ENCODE measurements around the gene LNX2. TPM values are rescaled to one million over a fixed set of nuclear protein-coding genes. Genes with fewer than 3 reads are reported as not detected.
A peak's percentile ranks its signal among the peaks of the same experiment; 100 is the strongest.
"Not testable (repeated sequence)": the region's sequence is repeated elsewhere in the genome, so short reads cannot be mapped to it uniquely, and the experiment has no call there.

Gene LNX2
- total RNA-seq, 1 experiment from 2014 or later, result 9.3 TPM

DNA sequence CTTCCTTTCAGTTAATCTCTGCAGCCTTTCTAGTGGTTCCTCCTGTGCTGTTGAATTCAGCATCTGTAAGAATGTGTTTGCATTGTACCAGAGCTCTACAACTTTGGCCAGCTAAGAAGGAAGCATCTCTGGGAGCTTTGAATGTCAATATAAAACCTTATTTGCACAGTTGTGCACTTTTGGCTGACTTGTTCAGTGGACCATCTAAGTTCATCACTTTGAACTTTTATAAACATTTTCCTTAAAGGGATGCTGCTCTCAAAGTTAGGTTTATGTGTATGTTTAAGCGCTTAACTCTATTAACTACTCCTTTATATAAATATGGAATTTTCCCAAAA, 16.9 kb upstream of the LNX2 start:
- DNase-seq (ENCODE audit: low read depth), result no peak

DNA sequence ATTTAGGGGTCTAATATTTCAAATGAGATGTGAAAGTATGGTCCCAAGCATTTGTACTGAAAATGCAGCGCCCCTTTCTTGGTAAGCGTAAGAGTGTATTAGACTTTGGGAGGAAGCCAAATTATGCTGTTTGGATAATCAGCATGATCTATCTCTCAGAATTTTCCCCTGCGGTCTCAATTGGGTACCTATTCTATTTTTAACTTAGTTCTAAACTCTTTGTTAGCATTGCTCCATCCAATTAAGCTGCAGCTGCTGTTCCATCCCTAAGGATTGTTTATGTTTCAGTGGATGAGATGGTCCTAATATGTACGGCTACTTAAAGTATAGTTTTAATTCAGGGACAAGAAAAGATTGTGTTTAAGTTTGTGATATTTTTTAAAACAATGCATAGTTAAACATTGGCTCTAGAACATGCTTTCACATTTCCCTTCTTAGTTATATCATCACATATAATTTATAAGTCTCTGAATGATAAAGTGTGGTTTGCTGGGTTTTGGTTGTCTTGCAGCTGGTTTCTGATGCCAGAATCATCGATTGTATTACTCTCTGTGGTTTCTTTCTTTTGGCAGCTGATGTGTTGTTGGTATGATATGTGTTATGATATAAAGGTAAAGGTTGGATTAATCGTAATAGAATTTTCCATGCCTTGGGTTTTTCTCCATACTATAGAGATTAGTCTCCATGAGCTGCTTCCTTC, 16.4 kb upstream of the LNX2 start:
- DNase-seq (ENCODE audit: low read depth), result no peak

DNA sequence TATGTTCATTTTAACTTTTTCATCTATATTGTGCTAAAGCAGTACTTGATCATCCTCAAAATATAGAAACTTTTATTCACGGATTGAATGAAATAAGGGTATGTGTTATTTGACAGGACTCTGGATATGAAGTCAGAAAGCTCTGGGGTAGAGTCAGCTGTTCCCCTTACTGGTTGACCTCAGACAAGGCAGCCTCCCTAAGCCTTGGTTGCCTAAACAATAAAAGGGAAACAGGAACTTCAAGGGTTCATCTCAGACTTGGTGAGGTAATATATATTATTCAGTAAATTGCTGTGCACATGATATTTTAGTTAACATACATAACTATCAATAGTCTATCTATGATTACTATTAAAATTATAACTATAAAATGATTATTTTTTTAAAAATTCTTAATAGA, 14.9 kb upstream of the LNX2 start:
- DNase-seq (ENCODE audit: low read depth), result no peak

DNA sequence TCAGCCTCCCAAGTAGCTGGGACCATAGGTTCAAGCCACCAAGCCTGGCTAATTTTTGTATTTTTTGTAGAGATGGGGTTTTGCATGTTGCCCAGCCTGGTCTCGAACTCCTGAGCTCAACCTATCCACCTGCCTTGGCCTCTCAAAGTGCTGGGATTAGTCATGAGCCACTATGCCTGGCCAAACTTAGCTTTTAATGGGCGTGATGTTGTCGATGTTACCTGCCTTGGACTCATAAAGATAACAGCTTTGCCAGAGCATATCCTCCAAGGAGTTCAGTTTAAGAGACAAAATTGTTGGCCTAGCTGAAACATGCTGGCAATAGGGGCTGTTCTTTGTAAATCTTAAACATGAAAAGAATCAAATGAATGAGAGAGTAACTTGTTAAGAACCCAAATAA, 14.5 kb upstream of the LNX2 start:
- no peak for DNase-seq (ENCODE audit: low read depth)

DNA sequence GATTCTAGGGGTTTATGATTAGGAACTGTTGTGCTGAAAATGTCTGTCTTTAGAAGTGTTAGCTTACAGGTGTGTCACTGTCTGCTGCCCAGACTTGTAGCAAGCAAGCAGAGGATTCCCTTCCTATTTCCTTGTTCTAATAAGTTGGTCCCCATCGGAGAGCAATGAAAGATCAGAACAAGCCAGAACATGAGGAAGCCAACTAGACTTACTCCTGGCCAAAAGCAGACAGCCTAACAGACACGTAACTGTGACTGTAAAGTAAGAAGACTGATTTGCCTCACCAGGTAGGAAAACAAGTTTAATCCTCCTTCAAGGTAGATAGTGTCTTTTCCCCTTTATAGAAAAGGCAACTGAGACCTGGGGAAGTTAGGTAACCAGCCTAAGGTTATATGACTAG, 13.9 kb upstream of the LNX2 start:
- no peak for DNase-seq (ENCODE audit: low read depth)

DNA sequence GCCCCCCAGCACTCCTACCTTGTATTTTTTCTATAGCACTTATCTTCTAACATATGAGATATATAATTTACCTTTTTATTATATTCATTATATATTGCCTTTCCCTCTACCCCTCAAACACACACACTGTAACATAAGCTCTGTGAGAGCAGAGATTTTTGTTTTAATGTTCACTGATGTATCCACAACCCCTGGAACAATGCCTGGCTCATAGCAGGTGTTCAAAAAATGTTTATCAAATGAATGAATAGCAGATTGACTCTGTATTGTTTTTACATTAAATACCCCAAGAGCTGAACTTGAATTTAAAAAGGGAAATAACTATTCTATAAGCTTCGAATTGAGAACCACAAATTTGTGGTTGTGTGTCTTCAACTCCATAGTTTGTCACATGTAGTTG, 12.3 kb upstream of the LNX2 start:
- DNase-seq (ENCODE audit: low read depth), result no peak

DNA sequence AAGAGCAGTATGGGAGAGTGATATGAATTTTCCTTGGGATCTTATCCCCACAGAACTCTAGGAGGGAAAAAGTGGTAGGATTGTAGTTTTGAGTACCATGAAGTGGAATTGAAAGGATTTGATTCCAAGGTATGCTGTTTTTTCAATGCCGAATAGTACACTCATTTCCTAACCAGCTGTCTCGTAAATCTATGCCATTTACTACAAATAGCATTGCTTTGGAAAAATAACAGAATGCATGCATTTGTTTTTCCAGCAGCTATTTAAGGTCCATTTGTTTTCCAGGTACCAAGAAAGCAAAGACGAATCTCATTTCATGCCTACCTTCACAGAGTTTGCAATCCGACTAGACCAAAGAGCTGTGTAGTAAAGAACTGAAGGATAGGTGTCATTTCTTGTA, 11.9 kb upstream of the LNX2 start:
- no peak for DNase-seq (ENCODE audit: low read depth)

DNA sequence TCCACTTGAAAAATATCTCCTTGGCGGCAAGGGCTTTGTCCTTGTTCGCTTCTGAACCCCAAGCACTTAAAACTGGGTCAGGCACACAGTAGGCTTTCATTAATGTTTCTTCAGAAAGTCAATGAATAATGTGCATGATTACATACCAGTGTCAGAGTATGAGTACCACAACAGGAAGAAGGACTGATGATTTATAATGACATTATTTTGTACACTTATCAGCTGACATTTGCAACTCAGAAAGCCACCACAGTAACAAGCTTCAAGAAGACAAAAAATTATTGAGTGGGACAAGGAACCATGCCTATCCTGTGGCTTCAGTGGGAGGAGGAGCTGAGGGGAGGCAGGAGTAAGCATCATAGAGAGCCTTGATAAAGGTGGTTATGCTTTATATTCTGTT, 11.3 kb upstream of the LNX2 start:
- DNase-seq (ENCODE audit: low read depth), result no peak

DNA sequence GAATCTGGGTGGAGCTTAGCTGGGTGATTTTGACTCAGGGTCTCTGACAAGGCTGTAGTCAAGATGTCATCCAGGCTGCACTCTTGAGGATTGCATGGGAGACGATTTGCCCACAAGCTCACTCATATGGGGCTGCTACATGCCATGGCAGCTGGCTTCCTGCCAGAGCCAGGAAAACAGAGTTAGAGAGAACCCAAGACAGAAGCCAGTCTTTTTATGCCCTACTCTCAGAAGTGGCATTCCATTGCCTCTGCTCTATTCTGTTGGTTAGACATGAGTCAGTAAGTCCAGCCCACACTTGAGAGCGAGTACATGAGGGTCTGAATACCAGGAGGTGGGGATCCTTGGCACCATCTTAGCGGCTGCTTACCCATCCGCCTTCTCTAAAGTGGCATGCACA, 10.8 kb upstream of the LNX2 start:
- peak; percentile 17 for DNase-seq (ENCODE audit: low read depth)

DNA sequence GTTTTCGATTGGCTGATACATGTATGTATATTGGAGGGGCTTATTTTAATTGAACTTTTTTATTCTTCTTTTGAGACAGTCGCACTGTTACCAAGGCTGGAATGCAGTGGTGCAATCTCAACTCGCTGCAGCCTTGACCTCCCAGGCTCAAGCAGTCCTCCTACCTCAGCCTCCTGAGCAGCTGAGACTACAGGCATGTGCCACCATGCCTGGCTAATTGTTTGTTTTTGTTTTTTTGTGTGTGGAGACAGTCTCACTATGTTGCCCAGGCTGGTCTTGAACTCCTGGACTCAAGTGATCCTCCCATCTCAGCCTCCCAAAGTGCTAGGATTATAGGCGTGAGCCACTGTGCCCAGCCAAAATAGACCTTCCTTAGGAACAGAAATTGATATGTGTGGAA, 8.4 kb upstream of the LNX2 start:
- DNase-seq (ENCODE audit: low read depth), result not testable (repeated sequence)

DNA sequence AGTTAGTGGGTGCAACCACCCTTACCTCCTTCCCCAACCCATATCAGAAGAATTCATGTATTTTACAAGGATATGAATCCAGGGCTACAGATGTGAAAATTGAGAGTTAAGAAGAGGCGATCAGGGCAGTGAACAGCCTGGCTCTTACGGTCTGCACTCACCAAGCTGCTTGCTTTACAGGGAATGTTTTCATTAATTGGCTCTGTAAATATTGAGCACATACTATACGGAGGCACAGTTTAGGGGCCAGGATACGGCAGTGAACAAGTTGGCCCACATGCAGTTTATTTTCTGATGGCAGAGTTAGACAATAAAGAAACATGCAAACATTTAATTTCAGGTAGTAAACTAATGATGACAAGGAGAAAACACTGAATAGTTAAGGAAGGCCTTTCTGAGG, 7.8 kb upstream of the LNX2 start:
- no peak for DNase-seq (ENCODE audit: low read depth)

DNA sequence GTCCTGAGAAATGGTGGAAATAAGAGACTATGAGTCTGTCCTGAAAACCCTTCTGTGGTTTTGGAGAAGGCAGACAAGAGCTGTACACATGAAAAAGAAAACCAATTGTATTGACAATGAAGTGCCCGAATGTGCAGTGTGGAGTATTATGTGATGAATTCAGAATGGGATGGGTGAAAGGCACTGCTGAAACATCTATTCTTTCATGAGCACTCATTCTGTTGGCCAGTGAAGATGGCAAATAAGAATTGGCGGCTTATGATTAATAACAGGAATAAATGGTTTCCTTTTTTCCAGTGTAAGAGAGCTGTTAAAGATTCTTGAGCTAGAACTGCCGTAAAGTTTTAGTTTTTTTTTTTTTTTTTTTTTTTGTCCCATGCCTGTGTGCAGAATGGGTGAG, 7.1 kb upstream of the LNX2 start:
- no peak for DNase-seq (ENCODE audit: low read depth)

DNA sequence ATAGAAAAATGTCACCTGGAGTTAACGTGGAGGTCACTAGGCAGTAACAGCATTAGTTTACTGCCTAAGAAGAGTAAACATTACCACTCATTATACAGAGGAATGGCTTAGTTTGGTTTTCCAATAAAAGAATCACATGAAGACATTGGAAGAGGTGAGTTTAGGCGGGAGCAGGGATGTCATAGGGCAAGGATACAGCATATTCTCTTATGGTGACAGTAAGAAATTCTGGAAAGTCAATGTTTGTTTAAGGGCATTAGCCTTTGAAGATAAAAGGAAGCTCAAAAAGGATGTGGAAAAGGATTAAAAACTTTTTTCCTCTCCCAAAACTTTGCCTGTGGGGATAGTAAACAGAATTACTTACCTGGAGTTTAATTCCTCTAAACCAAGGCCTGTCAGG, 5.5 kb upstream of the LNX2 start:
- DNase-seq (ENCODE audit: low read depth), result no peak

DNA sequence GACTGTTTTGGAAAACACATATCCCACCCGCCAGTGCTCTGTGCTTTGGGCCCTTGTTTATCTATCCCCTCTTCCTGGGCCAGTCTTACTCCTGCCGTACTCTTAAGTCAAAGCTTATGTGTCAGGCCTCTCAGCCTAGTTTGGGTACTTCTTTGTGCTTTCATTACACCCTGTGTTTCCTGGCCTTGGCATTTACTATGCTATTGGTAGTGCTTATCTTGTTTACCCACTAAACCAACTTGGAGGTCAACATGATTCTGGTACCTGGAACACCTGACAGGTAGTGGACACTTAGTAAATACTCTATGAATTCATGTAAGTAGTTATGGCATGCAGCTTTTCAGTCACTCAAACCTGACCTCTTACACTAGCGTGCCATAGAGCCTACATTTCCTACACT, 3.7 kb upstream of the LNX2 start:
- DNase-seq (ENCODE audit: low read depth), result no peak

DNA sequence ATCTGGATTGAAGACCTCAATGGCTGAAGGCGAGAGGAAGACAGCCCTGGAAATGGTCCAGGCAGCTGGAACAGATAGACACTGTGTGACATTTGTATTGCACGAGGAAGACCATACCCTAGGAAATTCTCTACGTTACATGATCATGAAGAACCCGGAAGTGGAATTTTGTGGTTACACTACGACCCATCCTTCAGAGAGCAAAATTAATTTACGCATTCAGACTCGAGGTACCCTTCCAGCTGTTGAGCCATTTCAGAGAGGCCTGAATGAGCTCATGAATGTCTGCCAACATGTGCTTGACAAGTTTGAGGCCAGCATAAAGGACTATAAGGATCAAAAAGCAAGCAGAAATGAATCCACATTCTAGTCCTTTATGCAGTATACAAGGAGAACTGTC, 2.6 kb upstream of the LNX2 start:
- DNase-seq (ENCODE audit: low read depth), result no peak

DNA sequence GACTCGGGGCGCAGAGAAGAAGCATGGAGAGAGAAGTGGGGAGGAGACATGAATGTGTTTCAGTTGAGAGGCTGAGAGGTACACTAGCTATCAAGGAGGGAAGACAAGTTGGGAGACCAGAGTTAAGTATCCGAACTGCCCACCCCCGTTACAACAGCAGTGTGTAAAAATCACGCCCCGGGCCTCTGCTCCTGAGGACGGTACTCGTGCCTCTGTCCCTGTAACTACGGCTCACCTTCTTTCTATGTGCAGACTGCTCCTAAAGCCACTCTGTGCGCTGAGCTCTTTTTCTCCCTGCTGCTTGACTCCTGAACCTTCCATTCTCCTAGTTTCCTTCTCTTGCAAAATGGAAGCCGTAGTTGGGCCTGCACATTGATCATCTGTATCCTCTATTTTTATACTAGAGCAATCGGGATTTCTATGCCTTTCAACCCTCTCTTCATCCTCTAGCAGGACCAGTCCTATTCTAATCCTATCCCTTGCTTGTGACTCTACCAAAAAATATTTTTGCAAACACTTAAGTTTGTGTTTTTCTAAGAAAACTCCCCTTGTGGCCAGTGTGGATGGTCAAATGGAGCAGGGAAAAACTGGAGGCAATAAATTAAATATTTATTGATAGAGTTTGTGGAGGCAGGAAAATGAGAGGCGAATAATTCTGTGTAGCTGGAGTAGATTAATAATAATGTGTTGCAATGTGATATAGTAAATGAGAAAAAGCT, 1.9 kb upstream of the LNX2 start:
- peak; percentile 28 for DNase-seq (ENCODE audit: low read depth)

DNA sequence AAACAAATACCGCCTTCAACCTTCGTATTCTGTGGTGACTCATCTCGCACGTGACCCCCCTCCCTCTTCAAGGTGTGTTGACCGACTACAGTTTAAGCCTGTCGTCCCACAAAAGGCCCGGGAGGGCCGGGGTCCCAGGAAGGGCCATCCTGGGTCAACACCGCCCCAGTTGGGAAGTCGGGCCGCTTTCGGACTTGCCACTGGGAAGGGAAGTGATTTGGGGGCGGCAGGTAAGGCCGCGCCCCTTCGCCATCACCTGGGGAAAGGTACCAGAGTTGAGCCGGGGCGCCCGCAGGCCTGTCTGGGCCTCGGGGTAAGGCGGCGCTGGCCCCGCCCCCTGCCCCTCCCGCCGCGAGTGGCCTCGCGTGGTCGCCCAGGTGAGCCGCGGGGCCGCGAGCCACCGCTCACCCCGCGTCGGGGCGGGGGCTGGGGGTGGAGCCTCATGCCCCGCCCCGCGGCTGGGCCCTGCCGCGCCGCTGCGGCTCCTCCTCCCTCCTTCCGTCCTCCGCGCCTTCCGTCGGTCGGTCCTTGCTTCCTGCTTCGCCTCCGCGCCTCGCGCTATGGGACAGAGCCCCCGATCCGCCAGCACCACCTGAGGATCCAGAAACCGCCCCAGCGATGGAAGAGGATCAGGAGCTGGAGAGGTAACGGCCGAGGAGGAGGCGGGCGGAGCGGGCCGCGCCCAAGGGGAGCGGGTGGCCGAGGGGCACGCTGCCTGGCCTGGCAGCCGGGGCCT, 1.2 kb upstream of the LNX2 start, which contains the start of gene POLR1D:
TSS of gene POLR1D (plus strand) at position 527 of the 736 bp plus-strand sequence. CDS start at position 619, 92 bp downstream.
- peak; percentile 79 for DNase-seq (ENCODE audit: low read depth)

DNA sequence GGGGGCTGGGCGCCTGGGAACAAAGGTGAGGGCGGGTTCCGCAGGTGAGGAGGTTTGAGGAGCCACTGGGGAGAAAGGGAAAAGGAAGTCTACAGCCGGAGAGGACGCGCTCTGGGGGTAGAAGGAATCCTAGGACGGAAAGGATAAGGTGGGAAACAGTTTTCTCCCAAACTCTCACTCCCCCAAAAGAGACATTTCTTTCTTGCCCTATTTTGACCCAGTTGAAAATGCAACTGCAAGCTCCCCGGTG, 712 bp upstream of the LNX2 start:
- DNase-seq (ENCODE audit: low read depth), result no peak

DNA sequence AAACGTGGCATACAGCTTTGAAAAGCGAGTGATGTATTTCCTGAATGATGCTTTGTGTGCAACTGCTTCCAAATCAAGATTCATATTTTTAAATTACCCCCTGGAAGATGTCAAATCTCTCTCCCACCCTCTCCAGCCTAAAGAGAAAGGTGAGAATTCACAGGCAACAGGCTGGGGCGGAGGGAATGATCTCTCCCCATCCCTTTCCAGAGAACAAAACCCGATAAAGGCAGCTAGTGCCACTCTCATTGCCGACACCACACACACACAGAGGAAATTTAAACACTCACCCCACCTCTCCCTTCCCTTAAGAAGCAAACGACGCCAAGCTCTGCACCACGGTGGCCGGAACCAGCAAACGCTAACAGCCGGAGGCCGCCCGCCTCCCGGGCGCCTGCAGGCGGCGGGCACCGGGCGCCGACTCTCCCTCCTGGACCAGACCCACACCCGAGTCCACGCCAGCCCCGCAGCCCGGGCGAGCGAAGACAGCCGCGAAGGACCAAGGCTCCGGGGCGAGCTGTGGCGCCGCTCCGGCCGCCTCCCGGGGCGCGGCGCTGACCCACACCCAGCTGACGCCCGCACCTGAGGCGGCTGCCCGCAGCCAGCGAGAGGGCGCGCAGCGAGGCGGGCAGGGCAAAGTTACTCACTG, 477 bp downstream of the LNX2 start:
- DNase-seq (ENCODE audit: low read depth), result peak; percentile 43

DNA sequence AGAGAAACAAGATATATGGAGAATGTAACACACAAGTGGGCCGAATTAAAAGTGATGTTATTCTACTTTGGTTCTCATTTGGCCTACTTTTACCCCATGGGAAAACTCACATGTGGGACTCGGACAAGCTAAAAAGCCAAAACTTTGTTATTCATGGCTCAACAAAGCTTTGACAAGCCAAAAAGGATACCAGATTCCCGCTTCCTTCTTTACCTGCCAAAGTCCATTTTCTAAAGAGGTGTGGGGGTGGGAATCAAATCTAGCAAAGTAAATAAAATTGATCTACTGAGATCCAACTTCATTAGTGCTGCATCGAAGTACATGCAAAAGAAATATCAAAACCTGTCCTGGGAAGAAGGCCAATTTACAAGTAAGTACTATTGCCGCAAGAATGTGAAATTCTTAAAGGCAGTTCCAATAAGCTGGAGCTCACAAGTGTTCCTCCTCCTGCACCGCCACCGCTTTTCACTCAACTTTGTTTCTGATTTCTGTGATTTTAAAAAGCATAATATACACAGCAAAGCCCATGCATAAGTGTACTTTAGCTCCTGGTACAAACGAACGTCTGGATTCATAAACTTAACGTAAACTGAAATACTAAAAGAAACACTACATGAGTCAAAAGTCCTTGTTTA, 1.1 kb downstream of the LNX2 start:
- peak; percentile 34 for DNase-seq (ENCODE audit: low read depth)

DNA sequence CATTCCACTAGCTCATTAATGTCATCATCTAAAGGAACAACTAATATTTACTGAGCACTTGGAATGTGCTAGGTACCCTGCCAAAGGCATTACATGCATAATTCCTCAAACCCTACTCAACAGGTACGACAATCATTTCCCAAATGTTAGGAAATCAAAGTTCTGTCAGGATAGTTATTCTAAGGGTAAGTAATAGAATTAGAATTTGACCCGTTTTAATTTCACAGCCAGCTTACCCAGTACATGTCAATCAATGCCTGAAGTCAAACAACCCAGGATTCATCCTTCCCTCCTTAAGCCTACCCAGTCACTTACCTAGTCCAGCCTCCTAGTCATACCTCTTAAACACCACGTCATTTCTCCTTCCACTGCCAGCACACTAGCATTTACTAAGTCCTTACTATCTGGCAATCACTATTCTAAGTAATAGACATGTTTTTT, 2.4 kb downstream of the LNX2 start:
- DNase-seq (ENCODE audit: low read depth), result no peak

DNA sequence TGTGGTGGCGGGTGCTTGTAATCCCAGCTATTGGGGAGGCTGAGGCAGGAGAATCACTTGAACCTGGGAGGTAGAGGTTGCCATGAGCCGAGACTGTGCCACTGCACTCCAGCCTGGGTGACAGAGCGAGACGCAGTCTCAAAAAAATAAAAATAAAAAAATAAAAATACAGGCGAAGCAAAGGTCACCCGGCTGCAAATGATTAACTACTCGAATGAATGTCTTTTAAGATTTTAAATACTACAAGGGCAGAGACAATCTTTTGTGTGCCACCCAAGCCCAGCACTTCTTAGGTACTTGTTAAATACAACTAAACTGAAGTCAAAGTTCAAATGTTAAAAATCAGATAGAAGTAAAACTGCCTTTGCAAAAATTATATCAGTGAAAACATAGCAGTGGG, 6.7 kb downstream of the LNX2 start:
- DNase-seq (ENCODE audit: low read depth), result no peak
